Measurements from ENCODE around the gene APH1A.

Gene APH1A

DNA sequence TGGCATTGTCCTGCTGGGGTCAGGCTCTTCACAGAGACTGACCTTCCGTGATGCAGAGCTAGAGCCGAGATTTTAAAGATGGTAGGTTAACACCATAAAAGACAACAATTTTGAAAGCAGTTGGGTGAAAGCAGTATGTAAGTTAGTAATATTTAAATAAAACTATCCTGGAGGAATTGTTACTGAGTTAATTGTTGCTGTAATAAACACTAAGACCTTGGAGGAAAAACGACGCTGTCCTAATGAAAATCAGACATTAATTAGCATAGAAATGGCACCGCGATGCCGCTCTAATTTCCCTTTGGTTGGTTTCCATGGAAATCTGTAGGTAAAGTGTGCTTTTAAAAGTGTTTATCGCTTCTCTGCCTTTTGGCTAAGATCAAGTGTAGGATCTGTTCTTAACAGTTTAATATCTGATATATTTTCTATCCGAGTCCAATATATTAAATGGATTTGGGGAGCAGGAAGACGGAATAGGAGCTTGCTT, 32.2 kb downstream of the APH1A start:
- no peak for DNase-seq (ENCODE audit: low read depth)
- H3K4me3 ChIP-seq (ENCODE audit: low read depth, low read length), result peak overlapping the region; percentile 72
- TF ChIP-seq MYC (IDR thresholded peaks at IDR 0.05; ENCODE audit: low read depth, low read length), result peak; percentile 60
- TF ChIP-seq, protein P1, sequence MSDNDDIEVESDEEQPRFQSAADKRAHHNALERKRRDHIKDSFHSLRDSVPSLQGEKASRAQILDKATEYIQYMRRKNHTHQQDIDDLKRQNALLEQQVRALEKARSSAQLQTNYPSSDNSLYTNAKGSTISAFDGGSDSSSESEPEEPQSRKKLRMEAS (IDR thresholded peaks at IDR 0.05; ENCODE audit: low read depth, low read length), result no peak; the same call in 1 of the 2 replicates
- TF ChIP-seq, protein P2, sequence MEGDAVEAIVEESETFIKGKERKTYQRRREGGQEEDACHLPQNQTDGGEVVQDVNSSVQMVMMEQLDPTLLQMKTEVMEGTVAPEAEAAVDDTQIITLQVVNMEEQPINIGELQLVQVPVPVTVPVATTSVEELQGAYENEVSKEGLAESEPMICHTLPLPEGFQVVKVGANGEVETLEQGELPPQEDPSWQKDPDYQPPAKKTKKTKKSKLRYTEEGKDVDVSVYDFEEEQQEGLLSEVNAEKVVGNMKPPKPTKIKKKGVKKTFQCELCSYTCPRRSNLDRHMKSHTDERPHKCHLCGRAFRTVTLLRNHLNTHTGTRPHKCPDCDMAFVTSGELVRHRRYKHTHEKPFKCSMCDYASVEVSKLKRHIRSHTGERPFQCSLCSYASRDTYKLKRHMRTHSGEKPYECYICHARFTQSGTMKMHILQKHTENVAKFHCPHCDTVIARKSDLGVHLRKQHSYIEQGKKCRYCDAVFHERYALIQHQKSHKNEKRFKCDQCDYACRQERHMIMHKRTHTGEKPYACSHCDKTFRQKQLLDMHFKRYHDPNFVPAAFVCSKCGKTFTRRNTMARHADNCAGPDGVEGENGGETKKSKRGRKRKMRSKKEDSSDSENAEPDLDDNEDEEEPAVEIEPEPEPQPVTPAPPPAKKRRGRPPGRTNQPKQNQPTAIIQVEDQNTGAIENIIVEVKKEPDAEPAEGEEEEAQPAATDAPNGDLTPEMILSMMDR (IDR thresholded peaks at IDR 0.05; ENCODE audit: low read depth, low read length), result no peak

DNA sequence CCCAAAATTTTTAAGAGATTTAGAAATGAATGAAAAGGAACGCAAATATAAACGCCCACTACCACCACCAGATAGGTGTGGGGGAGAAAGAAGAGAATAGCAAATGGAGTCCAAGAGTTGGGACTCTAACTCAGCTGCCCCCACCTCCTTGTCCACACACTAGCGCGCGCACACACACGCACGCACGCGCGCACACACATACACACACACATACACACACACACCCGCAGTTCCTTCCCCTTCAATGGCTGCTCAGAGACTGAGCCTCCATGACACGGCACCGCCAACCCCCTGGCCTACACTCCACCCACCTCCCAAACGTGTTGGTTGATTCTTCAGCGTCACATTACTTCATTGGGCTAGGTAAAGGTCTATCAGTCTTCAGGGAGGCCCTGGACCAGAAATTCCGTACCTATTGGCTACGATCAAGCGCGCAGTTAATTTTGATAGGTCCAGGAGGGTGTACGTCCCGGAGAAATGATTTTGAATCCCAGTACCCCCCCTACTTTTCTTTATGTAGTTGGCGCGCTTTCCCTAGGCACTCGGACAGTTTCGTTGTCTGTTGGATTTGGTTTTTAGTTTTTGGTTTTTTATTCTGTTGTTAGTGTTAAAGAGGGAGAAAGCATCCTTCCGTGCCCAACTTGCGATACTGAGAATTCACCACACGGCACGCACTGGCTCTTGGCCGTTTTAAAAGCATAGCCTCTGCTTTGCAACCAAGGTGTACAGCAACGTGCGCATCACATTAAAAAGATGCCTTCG, 32.8 kb downstream of the APH1A start, which contains the start of gene ANP32E:
ANP32E (minus strand) TSS at position 261 of the 762 bp plus-strand sequence. CDS start 326 bp downstream, outside the sequence.
- peak within 1 kb of the TSS; percentile 99 for H3K4me3 ChIP-seq (ENCODE audit: low read depth, low read length)
- no peak for TF ChIP-seq MYC (IDR thresholded peaks at IDR 0.05; ENCODE audit: low read depth, low read length)
- TF ChIP-seq POLR2A (IDR thresholded peaks at IDR 0.05; ENCODE audit: extremely low read depth, insufficient read length), result peak; percentile 83
- TF ChIP-seq, protein P2 (IDR thresholded peaks at IDR 0.05; ENCODE audit: low read depth, low read length), result no peak
- TF ChIP-seq, protein P1 (IDR thresholded peaks at IDR 0.05; ENCODE audit: low read depth, low read length), result peak; percentile 77
- peak; percentile 99 for DNase-seq (ENCODE audit: low read depth)

DNA sequence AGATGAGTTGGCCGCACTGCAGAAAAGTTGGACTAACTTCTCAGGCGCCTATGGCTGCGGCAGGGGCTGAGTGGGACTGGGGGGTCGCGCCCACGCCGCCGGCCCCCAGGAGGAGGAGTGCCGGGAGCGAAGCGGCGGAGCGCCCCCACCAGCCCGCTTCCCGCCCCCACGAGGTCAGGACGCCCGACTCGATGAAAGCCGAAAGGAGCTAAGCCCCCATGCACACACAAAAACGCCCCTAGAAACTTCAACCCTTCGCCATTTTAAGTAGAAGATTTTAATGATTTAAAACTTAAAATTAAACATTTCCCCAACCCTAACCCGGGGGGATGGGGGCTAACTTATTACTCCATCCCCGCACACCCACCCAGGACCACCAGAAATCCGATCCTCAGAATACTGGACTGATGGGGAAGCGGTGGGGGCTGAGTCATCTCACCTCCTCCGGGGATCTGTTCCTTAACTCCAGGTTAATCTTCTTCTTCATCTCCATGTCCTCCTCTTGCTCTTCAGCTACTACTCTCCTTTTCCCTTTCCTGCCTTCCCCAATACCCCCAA, 33.4 kb downstream of the APH1A start:
- peak; percentile 49 for DNase-seq (ENCODE audit: low read depth)
- TF ChIP-seq, protein P1 (IDR thresholded peaks at IDR 0.05; ENCODE audit: low read depth, low read length), result no peak
- no peak for TF ChIP-seq POLR2A (IDR thresholded peaks at IDR 0.05; ENCODE audit: extremely low read depth, insufficient read length)
- TF ChIP-seq, protein P2 (IDR thresholded peaks at IDR 0.05; ENCODE audit: low read depth, low read length), result no peak
- TF ChIP-seq MYC (IDR thresholded peaks at IDR 0.05; ENCODE audit: low read depth, low read length), result no peak
- peak overlapping the region; percentile 99 for H3K4me3 ChIP-seq (ENCODE audit: low read depth, low read length)

DNA sequence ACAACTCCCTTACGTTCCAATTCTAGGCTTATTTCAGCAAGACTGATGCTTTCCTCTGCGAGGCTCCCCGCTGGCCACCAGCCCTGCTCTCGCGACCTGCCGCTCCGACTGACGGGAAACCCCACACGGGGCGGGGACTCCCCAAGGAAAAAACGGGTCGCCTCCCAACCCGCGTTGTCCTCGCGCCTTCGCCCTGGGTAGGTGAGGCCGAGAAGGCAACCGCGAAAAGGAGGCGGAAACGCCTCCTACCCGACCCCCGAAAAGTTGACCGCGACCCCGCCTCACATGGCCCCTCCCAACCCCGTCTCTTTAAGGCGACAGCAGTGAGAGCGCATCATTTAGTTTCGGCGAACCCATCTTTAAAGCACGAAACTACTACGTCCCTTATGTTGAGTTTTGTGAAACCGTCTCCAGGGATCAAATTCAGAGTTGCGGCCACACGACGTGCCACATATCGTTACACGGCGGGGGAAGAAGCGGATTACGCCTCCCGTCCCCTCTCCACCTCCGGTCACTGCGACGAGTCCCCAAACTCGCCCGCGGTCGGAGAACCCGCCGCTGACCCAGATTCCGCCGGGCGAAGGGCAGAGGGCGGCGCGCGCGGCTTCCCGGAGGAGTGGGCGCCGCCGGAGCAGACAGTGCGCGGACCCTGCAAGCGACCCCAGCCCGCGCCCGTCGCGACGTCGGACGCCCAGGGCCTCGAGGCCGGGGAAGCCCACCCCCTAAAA, 34.1 kb downstream of the APH1A start:
- peak; percentile 95 for DNase-seq (ENCODE audit: low read depth)
- H3K4me3 ChIP-seq (ENCODE audit: low read depth, low read length), result peak overlapping the region; percentile 99
- TF ChIP-seq, protein P2 (IDR thresholded peaks at IDR 0.05; ENCODE audit: low read depth, low read length), result no peak
- TF ChIP-seq, protein P1 (IDR thresholded peaks at IDR 0.05; ENCODE audit: low read depth, low read length), result peak; percentile 67
- TF ChIP-seq MYC (IDR thresholded peaks at IDR 0.05; ENCODE audit: low read depth, low read length), result peak; percentile 50
- TF ChIP-seq POLR2A (IDR thresholded peaks at IDR 0.05; ENCODE audit: extremely low read depth, insufficient read length), result peak; percentile 78

DNA sequence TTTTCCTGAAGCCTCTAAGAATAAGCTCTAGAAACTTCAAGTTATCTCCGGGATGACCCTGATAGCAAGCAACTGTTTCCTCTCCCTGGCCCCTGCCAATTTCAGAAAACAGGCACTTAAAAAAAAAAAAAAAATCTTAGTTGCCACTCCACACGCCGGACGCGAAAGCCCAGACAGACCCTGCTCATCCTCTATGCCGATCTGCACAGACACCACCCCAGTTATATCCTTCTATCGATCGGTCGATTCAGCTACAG, 34.6 kb downstream of the APH1A start:
- H3K4me3 ChIP-seq (ENCODE audit: low read depth, low read length), result peak overlapping the region; percentile 99
- no peak for DNase-seq (ENCODE audit: low read depth)
- TF ChIP-seq, protein P1 (IDR thresholded peaks at IDR 0.05; ENCODE audit: low read depth, low read length), result no peak
- TF ChIP-seq MYC (IDR thresholded peaks at IDR 0.05; ENCODE audit: low read depth, low read length) (no peak), POLR2A (IDR thresholded peaks at IDR 0.05; ENCODE audit: extremely low read depth, insufficient read length) (no peak)
- TF ChIP-seq, protein P2 (IDR thresholded peaks at IDR 0.05; ENCODE audit: low read depth, low read length), result no peak

All from NB4 (cell line).